NCI-H748 treated with DMSO at 0.1 percent for 48 hours (cell line): ENCODE data around the gene DGCR2.
A peak's percentile ranks its signal among the peaks of the same experiment; 100 is the strongest.
"Not testable (repeated sequence)": the region's sequence is repeated elsewhere in the genome, so short reads cannot be mapped to it uniquely, and the experiment has no call there.

Source experiments
- DNase-seq: peaks from one replicate; lab custom pipeline; 2025; lab: John Stamatoyannopoulos, UW

DGCR2 gene, protein sequence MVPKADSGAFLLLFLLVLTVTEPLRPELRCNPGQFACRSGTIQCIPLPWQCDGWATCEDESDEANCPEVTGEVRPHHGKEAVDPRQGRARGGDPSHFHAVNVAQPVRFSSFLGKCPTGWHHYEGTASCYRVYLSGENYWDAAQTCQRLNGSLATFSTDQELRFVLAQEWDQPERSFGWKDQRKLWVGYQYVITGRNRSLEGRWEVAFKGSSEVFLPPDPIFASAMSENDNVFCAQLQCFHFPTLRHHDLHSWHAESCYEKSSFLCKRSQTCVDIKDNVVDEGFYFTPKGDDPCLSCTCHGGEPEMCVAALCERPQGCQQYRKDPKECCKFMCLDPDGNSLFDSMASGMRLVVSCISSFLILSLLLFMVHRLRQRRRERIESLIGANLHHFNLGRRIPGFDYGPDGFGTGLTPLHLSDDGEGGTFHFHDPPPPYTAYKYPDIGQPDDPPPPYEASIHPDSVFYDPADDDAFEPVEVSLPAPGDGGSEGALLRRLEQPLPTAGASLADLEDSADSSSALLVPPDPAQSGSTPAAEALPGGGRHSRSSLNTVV

DNA sequence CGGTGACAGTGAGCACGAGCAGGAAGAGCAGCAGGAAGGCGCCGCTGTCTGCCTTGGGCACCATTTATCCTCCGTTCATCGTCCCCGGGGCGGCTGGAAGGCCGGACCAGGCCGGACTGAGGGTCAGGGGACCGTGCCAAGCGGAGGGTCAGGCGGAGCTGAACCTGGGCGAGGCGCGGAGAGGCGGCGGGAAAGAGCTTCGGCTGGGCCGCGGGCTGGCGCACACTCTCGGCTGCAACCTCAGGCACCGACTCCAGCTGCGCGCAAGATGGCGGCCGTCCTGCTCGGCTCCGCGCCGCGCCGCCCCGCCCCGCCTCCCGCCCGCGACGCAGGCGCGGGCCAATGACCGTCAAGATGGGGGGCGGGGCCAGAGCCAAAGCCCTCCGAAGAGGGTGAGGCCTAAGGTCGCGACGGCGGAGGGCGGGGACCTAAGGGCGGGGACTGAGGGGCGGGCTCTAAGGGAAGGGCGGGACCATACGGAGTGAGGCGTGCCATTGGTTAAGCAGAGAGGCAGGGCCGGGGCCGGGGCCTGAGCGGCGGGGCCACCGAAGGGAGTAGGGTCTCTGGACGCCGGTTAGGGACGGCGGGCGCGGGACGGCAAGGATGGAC lies at the start of gene DGCR2:
TSS of gene DGCR2 (minus strand) at position 270 of the 609 bp plus-strand sequence. CDS start at position 64, 206 bp downstream.
- peak; percentile 94 for DNase-seq

DNA sequence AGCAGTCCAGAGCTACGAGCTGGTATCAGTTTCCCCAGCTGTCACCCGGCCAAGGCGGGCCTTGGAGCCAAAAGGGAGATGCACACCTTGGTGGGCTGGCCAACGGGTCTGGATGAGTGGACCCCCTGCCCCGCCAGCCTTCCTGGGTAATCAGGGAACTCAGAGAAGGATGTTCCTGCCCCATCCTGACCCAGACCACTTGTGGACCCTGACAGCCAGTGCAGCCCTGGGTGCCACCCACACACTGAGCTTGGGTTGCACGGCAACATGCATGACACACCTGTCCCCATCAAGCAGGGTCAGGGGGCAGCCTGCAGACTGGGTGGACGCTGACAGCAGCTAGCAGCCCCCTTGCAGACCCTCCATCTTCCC lies 47.7 kb upstream of the DGCR2 start:
- DNase-seq = no peak

DNA sequence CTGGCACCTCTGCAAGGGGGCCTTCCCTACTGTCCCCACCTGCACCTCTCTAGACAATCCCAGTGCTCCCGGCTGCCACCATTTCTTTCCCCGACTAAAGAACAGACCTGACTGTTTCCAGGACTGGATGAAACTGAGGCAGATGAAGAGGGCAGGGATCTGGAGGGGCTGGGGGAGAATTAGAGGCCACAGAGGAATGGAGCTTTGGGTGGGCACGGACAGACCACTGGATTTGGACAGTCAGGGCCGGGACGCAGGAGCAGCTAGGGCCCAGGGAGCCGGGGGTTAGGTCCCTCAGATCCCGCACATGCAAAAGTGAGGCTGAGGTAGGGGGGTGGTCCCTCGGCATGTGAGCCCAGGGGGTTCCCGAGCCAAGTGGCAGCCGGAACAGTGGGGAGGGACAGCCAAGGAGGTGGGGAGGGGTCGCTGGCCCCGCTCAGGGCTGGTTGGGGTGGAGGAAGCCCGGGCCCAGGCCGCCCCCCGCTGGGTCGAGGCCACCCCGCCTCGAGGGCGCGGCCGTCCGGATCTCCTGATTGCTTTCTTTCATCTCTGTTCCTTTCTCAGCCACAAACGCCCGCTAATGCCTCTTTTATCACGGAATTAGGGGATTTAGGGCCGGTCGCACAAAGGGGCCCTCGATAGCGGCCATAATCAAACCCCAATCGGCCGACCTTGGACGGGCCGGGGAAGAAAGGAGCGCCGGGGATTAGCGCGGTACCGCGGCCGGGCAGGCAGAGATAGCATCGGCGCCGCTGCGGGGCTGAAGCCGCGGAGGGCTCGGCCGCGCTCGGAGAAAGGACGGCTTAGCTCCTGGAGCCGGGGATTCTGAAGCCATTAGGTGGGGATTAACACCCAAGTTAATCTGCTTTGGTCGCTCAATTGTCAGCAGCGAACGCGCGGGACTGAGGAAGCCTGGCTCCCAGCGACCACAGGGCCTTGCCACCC lies 47.1 kb upstream of the DGCR2 start:
- no peak for DNase-seq

DNA sequence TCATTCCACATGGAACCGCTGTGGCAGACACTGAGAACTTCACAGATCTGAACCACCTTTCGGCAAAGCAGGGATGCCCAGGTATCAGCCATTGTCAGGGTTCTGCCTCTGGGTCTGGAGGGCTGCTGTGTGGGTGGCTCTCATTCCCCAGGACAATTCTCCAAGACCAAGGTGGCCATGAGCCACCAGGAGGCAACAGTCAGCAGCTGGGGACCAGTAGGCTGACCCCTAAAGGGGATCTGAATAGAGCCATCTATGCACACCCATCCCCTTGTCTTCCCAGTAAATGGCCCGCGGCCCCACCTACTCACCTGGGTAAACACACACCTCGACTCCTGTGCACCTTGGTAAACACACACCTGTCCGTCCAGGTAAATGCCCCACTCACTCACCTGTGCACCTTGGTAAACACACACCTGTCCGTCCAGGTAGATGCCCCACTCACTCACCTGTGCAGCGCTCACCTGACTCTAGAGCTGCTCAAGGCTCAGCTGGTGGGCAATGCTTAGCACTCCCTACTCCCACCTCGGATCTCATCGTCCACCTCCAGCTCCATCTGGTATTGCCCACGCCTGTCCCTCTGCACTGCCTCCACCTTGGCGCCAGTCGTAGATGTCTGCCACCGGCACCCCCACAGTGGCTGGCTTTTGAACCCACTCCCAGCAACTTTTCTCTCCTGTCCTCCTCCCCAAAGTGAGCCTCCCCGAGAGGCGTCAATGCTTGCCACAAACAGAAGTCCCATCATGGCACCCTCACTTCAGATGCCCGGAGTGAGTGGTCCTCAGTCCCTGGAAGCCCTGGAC lies 46.1 kb upstream of the DGCR2 start:
- peak; percentile 23 for DNase-seq

DNA sequence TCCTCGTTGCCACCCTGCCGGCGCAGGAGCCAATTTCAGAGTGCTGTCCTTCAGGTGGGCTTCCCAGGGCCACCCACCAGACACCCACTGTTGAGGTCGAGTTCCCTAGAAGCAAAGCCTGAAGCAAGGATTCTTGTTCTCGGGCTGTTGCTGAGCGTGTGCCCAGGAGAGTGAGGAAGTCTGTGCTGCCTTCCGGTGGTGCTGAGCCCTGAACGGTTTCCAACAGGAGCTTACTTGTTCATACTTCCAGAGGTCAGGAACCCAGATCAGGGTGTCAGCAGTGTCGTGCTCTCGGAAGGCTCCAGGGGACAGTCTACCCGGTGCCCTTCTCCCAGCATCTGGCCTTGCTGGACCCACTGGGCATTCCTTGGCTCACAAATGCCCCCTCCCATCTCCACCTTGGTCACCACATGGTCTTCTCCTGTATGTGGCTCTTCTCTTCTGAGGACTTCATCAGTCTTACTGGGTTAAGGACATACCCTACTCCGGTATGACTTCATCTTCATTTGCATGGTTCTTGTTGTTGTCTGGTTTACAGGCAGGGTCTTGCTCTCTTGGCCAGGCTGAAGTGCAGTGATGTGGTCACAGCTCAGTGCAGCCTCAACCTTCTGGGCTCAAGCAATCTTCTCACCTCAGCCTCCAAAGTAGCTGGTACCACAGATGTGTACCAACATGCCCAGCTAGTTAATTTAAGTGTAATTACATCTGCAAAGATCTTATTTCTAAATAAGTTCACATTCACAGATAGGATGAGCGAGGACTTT lies 45.1 kb upstream of the DGCR2 start:
- no peak for DNase-seq

DNA sequence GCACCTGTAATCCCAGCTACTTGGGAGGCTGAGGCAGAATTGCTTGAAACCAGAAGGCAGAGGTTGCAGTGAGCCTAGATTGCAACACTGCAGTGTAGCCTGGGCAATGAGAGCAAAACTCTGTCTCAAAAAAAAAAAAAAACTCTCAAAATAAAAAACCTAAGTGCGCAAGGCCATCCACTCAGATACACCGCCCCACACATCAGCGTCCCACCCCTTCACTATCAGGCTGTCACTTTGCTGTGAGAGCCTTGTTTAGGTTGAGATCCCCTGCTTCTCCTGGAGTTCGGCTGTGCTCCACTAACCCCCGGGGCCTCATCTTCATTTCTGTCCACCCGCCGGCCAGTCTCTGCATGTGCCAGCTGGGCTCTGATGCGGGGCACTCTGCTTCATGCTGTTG lies 44.2 kb upstream of the DGCR2 start:
- DNase-seq = no peak

DNA sequence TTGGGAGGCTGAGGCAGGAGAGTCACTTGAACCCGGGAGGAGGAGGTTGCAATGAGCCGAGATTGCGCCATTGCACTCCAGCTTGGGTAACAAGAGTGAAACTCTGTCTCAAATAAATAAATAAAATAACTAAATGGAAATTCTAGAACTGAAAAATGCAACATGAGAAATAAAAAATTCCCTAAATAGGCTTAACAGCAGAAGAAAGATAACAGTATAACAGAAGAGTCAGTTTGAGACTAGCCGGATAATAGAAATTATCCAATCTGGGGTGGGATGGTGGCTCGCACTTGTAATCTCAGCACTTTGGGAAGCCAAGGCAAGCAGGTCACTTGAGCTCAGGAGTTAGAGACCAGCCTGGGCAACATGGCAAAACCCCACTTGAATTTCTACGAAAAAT lies 42.2 kb upstream of the DGCR2 start:
- DNase-seq = no peak

DNA sequence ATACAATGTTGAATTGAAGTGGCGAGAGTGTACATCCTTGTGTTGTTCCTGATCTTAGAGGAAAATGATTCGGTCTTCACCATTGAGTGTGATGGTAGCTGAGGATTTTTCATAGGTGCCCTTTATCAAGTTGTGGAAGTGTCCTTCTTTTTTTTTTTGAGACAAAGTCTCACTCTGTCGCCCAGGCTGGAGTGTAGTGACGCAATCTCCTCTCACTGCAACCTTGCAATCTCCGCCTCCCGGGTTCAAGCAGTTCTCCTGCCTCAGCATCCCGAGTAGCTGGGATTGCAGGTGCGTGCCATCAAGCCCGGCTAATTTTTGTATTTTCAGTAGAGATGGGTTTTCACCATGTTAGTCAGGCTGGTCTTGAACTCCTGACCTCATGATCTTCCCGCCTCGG lies 36.4 kb upstream of the DGCR2 start:
- not testable (repeated sequence) for DNase-seq

DNA sequence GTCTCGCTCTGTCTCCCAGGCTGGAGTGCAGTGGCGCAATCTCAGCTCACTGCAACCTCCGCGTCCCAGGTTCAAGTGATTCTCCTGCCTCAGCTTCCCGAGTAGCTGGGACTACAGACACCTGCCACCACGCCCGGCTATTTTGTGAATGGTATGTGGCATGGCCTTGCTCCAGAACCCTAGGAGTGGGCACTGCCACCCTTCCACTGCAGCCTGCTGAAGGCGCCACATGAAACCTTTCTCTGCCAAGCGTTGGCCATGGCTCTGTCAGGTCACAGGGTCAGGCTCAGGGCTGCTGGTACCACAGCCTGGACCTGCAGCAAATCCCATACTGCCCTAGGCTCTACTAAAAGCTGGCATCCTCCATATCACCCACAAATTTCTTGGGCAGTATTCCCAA lies 33.9 kb upstream of the DGCR2 start:
- DNase-seq = not testable (repeated sequence)

DNA sequence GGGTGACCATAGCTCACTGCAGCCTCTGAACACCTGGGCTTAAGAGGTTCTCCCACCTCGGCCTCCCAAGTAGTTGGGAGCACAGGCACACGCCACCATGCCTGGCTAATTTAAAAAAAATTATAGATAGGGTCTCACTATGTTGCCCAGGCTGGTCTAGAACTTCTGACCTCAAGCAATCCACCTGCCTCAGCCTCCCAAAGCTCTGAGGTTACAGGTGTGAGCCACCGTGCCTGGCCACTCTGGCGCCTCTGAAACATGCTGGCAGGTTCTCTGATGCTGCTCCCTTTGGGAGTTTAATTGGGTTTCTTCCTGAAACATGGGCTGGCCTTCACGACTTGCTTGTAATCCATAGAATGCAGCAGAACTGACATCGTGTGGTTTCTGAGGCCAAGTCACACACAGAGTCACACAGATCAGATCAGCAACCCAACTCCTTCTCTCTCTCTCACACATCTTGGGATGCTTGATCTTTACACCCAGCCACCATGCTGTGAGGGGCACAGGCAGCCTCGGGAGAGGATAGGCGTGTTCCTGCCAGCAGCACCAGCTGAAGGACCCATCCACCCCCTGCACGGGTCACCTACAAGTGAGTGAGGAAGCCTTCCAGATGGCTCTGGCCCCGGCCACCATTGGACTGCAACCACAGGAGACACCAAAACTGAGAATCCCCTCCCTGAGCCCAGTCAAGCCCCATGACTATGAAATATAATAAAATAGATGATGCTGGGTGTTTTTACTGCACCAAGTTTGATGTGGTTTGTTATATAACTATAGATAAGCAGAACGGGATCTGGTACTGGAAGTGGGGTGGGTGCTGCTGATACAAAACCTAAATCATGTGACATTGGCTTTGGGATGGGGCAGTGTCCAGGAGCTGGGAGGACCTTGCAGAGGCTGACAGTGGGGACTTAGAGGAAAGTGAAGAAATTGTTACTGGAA lies 31.0 kb upstream of the DGCR2 start:
- no peak for DNase-seq

DNA sequence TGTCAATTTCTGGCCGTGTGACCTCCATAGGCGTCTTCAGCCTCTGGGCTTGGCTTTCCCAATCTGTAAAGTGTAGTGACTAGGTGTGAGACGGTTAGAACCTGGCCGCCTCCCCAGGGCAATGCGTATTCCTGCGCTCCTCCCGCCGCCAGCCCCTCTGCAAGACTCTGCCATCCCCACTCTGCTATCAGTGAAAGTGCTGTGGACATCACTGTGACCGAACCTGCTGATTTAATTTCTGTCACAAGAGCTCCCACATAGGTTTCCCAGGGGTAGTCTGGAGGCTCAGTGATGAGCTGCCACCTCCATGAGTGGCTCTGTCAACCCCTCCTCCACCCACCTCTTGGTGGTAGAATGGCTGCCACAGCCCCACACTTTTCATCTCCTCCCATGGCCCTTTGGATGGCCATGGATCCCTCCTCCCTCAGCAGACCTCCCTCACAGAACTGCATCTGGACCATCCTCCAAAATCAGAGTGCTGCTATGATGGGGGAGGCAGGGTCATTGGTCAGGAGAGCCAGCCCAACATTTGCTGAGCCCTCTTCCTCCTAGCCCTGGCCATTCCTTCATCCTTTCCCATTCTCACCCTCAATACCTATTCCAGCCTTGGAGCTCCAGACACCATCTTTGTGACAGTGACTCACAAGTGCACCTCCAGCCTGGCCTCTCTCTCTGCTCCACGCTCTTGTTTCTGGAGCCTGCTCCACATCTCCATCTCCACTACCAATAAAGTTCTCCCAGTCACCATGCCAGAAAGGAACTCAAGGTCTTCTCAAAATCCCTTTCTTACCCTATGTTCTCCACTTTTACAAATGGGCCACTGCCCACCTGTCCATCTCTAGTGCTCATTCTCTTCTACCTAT lies 29.3 kb upstream of the DGCR2 start:
- no peak for DNase-seq

DNA sequence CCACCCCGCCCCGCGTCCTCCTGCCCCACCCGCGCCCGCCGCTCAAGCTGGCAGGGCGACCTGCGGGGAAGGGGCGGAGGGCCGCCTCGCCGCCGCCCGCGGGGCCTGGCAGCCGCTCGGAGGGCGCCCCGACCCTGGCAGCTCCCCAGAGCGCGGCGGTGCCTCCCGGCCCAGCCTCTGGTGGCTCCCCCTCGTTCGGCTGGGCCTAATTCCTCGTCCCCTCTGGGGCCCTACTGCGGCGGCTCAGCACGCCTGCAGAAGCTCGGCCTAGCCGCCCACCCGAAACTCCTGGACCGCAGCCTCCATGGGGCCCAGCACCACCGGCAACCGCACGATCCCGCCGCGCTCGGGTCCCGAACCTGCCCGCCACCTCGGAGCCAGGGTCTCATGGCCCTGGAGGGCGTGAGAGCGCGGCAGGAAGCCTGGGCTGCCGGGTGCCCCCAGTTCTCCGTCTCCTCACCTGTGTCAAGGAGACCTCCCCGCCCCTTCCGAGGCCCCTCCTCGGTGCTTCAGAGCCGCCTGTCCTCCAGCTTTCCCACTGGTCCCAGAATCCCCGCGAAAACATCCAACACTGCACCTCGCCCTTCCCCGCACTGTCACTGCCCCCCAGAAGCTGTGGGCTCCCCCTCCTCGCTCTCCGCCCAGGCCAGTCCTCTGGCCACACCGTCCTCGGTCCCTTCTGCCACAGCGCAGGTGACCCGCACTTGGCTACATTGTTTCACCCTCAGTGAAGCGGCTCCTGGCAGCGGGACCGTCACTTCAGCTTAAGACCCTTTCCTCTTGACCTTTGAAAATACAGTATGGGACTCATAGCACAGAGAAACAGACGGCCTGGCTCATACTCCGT lies 28.5 kb upstream of the DGCR2 start:
- DNase-seq = no peak

DNA sequence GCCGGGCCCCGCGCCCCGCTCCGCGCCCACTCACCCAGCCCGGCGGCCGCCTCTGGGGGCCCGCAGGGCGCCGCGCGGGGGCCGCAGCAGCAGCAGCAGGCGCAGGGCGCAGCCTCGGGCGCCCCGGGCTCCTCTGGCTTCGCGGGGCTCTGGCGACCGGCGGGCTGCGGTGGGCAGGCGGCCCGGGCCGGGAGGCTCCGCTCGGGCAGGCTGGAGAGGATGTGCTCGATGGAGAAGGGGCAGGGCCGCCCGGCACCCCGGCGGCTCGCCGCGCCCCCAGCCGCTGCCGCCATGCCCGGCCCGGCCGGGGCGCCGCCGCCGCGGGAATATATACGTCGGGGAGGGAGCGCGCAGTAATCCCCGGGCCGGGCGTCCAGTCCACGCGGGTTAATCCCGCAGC lies 27.8 kb upstream of the DGCR2 start, which contains the start of gene GSC2:
TSS of gene GSC2 (minus strand) at position 302 of the 400 bp plus-strand sequence. CDS start at position 293, 9 bp downstream.
- DNase-seq = no peak

DNA sequence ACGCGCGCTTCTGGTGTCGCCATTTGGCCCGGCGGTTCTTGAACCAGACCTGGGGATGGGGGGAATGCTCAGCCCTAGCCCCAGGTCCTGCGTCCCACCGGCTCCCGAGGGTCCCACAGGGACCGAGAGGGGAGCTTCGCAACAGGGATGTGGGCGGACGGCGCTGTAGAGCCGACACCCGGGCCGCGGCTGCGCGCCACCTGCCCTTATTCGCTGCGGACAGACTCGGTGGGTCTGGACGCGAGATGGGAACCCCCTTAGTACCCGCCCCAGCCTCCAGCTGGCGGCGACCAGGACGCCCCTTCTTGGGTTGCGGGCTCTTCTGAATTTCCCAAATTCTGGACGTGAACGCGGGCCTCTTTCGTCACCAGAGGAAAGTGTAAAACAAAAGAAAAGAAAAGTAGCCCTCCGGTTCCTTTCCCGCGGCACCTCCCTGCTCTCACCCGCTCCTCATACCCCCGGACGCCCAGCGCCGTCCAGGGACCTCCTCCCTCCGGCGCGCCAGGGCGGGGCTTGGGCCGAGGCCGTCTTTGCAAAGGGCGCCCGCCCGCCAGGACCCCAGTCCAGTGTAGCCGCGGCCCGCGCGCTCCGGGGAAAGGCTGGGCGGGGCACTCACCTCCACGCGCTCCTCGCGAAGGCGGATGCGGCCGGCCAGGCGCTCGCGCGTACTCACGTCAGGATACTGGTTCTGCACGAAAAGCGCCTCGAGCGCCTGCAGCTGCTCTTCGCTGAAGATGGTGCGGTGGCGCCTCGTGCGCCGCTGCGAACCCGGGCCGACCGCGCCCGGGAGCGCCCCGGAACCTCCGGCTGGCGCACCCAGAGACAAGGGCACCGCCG lies 27.1 kb upstream of the DGCR2 start:
- DNase-seq = no peak

DNA sequence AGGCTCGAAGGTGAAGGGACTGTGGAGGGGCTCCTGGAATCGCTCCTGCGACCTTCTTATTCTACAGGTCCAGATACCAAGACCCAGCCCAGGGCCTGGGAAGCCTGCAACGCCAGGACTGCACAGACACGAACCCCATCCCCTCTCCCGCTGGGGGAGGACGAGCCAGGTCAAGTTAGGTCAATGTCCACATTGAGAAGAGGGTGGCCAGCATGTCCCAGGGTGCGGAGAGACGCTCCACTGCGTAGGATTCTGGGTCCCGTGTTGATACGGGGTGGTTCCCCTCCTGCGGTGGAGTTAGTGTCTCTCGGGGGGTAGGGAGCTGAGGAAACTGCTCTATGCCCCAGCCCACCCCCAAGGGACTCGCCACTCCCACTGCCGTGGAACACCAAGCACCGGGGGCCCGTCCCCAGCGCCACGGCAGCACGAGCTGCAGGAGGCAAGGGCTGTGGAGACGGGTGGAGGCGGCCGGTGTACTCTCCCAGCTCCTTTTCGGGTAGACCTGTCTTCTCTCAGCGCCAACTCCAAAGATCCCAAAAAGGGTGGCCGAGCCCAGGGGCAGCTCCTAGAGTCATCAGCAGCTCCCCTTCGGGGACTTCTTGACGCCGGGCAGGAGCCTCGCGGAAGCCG lies 26.3 kb upstream of the DGCR2 start:
- no peak for DNase-seq

DNA sequence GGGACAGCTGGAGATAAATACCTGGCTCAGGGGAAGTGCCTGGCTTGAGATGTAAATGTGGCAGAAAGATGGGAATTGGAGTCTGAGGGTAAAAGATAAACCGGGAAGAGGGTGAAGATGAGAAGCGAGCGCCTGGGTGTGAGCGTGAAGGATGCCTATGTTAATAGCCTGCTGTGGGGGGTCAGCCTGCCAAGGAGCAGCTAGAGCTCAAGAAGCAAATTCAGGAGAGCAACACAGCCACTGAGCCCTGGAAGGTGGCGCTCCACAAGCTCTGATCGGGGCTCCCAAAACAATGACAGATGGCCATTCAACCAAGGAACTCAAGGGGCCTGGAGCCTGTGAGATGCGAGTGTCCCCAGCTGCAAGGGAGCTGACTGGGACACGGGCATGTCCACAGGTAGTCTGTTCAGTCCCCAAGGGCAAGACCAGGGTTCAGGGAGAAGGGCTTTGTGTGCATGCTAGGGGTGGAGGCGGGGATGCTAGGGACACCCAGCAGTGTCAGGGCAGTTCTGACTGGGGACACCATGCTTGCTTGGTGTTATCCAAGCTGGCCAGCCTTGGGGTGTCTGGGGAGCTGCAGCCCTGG lies 25.1 kb upstream of the DGCR2 start:
- no peak for DNase-seq
